ENCODE measurements around the gene KLHDC10.

- TF ChIP-seq POLR2AphosphoS5 (IDR thresholded peaks at IDR 0.05) (no peak), EP300 (IDR thresholded peaks at IDR 0.05) (no peak), CTCF (IDR thresholded peaks at IDR 0.05) (no peak), POLR2A (IDR thresholded peaks at IDR 0.05) (no peak)
Measured at GRCh38 chr7:130143334-130143732, 73.0 kb downstream of the KLHDC10 start.
